CD4-positive, CD25-positive, alpha-beta regulatory T cell (primary cell): ENCODE results near the gene C12orf56. TPM values are rescaled to one million over a fixed set of nuclear protein-coding genes. Genes with fewer than 3 reads are reported as not detected.

ENCODE experiments used
- ATAC-seq, 2 donors: fragments of 150-1000 bp; cut with Tn5 transposase; one replicate each; pipeline ENCODE4 v1.10.0; 2021; ENCODE audit warnings: low read depth in 2 of 2, moderate number of reproducible peaks in 2 of 2, moderate library complexity in 1 of 2
- DNase-seq, 3 donors: peaks; one replicate each; pipeline versions ENCODE4 v3.0.0 to v3.0.0-alpha.2; 2012 to 2022; ENCODE audit warnings: mixed read lengths in 1 of 3
- H3K27ac ChIP-seq: one replicate; pipeline ENCODE4 v1.7.0; 2013; ENCODE audit warnings: mild to moderate bottlenecking, low read length; ENCODE audit not compliant: insufficient read depth, poor library complexity, severe bottlenecking
- H3K27me3 ChIP-seq: one replicate; pipeline ENCODE4 v1.7.0; 2013; ENCODE audit warnings: low read length; ENCODE audit not compliant: control insufficient read depth, insufficient read depth
- H3K36me3 ChIP-seq: one replicate; pipeline ENCODE4 v1.7.0; 2013; ENCODE audit warnings: mild to moderate bottlenecking, low read length, moderate library complexity; ENCODE audit not compliant: control insufficient read depth, insufficient read depth
- H3K4me1 ChIP-seq: 2 replicates; pipeline ENCODE4 v1.7.0; 2013; ENCODE audit warnings: mild to moderate bottlenecking, low read length; ENCODE audit not compliant: insufficient read depth, control insufficient read depth, poor library complexity, severe bottlenecking
- H3K4me3 ChIP-seq: one replicate; pipeline ENCODE4 v1.7.0; 2013; ENCODE audit warnings: low read depth, mild to moderate bottlenecking, low read length, moderate library complexity
- H3K9me3 ChIP-seq, 2 experiments: 1 replicate in 1 of 2; 2 replicates in 1 of 2; pipeline ENCODE4 v1.7.0; 2013; ENCODE audit warnings: low read length in 2 of 2, mild to moderate bottlenecking in 1 of 2, moderate library complexity in 1 of 2; ENCODE audit not compliant: control insufficient read depth in 2 of 2
- H3K27ac Mint-ChIP-seq, 3 donors: one replicate each; pipeline ENCODE4 v1.8.0; 2020 to 2022; ENCODE audit warnings: mild to moderate bottlenecking in 3 of 3, mixed read lengths in 3 of 3, moderate library complexity in 2 of 3
- H3K27me3 Mint-ChIP-seq: one replicate; pipeline ENCODE4 v1.8.0; 2022; ENCODE audit warnings: mild to moderate bottlenecking, mixed read lengths
- H3K36me3 Mint-ChIP-seq: one replicate; pipeline ENCODE4 v1.8.0; 2020; ENCODE audit warnings: mixed read lengths
- H3K4me1 Mint-ChIP-seq, 4 donors: one replicate each; pipeline ENCODE4 v1.8.0; 2020 to 2022; ENCODE audit warnings: mixed read lengths in 4 of 4, mild to moderate bottlenecking in 1 of 4
- H3K4me3 Mint-ChIP-seq, 4 donors: one replicate each; pipeline ENCODE4 v1.8.0; 2020 to 2022; ENCODE audit warnings: mild to moderate bottlenecking in 4 of 4, mixed read lengths in 4 of 4, moderate library complexity in 3 of 4
- H3K9me3 Mint-ChIP-seq, 7 donors: one replicate each; pipeline ENCODE4 v1.8.0; 2020 to 2022; ENCODE audit warnings: mixed read lengths in 7 of 7, mild to moderate bottlenecking in 3 of 7, moderate library complexity in 2 of 7
- polyA plus RNA-seq, 4 donors: library from polyadenylated mRNA; unstranded; fragments of 300-500 nt; fragmentation: Illumina TruSeq; gene quantifications; one replicate each; pipeline ENCODE4 v1.2.3, GENCODE V29; 2021
- total RNA-seq: library from RNA; stranded (reverse); gene quantifications from one replicate; pipeline ENCODE4 v1.2.3, GENCODE V29; 2022

The C12orf56 gene
- total and polyA plus RNA-seq, 5 donors from 2014 or later, result 0.15 TPM; not detected in 4

DNA sequence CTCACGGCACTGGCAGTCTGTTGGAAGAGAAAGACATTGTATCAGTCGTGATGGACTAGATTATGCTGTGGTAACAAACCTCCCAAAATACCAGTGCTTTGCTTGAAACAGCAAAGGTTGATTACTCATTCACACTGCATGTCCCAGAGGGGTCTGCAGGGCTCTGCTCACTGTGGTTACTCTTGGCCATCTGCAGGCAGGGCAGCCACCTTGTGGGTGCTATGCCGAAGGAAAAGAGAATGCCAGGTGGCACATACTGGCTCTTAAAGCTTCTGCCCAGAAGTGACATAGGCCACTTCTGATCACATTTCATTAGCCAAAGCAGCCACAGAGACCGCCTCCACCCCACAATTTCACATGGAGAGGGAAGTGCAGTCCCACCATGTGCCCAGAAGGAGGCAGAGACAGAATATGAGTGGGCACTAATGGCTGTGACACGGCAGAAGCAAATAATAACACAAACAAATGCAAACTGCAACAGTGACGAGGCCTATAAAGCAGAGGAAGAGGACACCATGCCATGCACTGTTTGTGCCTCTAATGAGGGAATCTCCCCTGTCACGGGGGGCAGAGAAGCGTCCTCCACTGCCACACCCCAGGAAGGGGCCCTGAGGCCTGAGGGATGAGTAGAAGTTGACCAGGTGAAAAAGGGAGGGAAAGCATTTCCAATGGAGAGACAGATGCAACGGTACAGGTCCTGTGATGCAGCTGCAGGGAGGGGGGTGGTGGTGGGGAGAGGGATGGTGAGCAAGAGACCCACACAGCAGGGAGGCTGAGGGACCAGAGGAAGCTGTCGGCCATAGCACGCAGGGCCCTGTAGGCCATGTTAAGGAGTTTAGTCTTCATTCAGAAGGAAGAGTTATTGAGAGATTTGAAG lies 116.8 kb downstream of the C12orf56 start:
- H3K9me3 Mint-ChIP-seq, result peaks cover 0 to 2% (median 0%) of the 10 kb centered on the region in 7 donors
- H3K4me3 ChIP-seq, result no peak overlapping the region
- H3K36me3 Mint-ChIP-seq, result no peaks in the 10 kb centered on the region
- no peaks in the 10 kb centered on the region for H3K4me1 ChIP-seq
- peak in 2 of 3 donors; percentile 7 to 28 for DNase-seq
- peaks cover 4% of the 10 kb centered on the region for H3K27me3 Mint-ChIP-seq
- H3K27me3 ChIP-seq, result no peaks in the 10 kb centered on the region
- no peak overlapping the region for H3K27ac ChIP-seq
- ATAC-seq, result no peak
- no peaks in the 10 kb centered on the region for H3K4me1 Mint-ChIP-seq
- H3K4me3 Mint-ChIP-seq, result no peak overlapping the region
- peak overlapping the region in 1 of 3 donors; percentile 32 for H3K27ac Mint-ChIP-seq
- H3K36me3 ChIP-seq, result no peaks in the 10 kb centered on the region
- no peaks in the 10 kb centered on the region for H3K9me3 ChIP-seq

DNA sequence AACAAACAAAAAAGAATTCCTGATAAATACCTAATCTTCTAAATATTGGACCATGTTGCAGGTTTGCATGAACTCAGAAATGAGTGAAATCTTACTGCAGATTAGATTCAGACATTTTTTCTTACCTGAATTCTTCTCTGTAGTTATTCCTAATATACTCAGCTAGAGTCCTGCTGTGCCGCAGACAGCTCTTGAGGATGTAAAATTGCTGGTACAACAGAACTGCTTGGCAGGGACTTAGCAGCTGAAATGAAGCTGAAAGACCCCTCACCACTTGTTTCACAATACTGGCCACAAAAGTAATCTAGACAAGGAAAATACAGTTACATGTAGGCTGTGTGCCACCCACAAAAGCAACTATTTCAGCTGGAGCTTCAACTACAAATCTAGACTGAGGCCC lies 120.1 kb downstream of the C12orf56 start:
- H3K27ac ChIP-seq, result no peak overlapping the region
- no peak overlapping the region for H3K27ac Mint-ChIP-seq
- no peaks in the 10 kb centered on the region for H3K36me3 Mint-ChIP-seq
- H3K27me3 ChIP-seq, result no peaks in the 10 kb centered on the region
- no peak for ATAC-seq
- H3K9me3 Mint-ChIP-seq, result no peaks in the 10 kb centered on the region
- H3K36me3 ChIP-seq, result no peaks in the 10 kb centered on the region
- no peak for DNase-seq
- H3K27me3 Mint-ChIP-seq, result peaks cover 4% of the 10 kb centered on the region
- no peak overlapping the region for H3K4me3 ChIP-seq
- no peaks in the 10 kb centered on the region for H3K9me3 ChIP-seq
- no peaks in the 10 kb centered on the region for H3K4me1 Mint-ChIP-seq
- H3K4me3 Mint-ChIP-seq, result no peak overlapping the region
- no peaks in the 10 kb centered on the region for H3K4me1 ChIP-seq

DNA sequence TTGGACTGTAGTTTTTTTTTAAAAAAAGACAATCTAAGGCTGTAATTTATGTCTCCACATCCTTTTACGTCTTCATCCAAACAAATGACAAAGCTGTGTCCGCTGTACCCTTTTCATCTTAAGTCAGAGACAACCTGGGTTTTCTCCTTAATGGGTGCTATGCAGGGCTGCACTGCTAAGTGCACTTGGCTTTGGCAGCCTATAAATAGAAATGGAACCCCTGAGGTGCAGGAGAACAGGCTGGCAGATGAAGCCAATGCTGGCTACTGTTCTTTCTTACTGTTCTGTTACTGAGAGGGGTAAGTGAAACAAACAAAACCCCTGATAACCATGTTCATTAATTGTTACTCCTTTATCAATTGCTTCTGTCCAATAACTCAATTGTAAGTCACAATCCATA lies 121.4 kb downstream of the C12orf56 start:
- no peaks in the 10 kb centered on the region for H3K9me3 ChIP-seq
- no peak overlapping the region for H3K4me3 ChIP-seq
- H3K36me3 ChIP-seq, result no peaks in the 10 kb centered on the region
- ATAC-seq (no peak), DNase-seq (no peak)
- no peak overlapping the region for H3K27ac Mint-ChIP-seq
- no peaks in the 10 kb centered on the region for H3K4me1 Mint-ChIP-seq
- H3K9me3 Mint-ChIP-seq, result no peaks in the 10 kb centered on the region
- H3K36me3 Mint-ChIP-seq, result no peaks in the 10 kb centered on the region
- no peaks in the 10 kb centered on the region for H3K27me3 ChIP-seq
- peaks cover 9% of the 10 kb centered on the region for H3K27me3 Mint-ChIP-seq
- no peak overlapping the region for H3K4me3 Mint-ChIP-seq
- H3K4me1 ChIP-seq, result no peaks in the 10 kb centered on the region
- H3K27ac ChIP-seq, result no peak overlapping the region

DNA sequence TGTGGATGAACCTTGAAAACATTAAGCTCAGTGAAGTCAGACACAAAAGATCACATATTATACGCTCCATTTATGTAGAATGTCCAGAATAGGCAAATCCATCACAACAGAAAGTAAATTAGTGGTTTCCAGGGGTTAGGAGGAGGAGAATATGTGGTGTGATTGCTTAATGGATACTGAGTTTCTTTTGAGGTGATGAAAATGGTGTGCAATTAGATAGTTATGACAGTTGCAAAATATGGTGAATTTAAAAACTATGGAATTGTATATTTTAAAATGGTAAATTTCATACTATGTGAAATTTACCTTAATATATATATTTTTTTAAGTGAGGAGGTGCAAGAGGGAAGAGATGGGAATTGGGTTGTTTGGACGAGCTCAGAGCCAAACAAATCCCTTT lies 122.1 kb downstream of the C12orf56 start:
- H3K27ac Mint-ChIP-seq, result no peak overlapping the region
- ATAC-seq (no peak), DNase-seq (no peak)
- no peaks in the 10 kb centered on the region for H3K4me1 Mint-ChIP-seq
- no peak overlapping the region for H3K4me3 Mint-ChIP-seq
- Histone ChIP-seq H3K36me3 (no peaks in the 10 kb centered on the region), H3K27ac (no peak overlapping the region), H3K9me3 (no peaks in the 10 kb centered on the region), H3K4me1 (no peaks in the 10 kb centered on the region), H3K4me3 (no peak overlapping the region), H3K27me3 (no peaks in the 10 kb centered on the region)
- H3K27me3 Mint-ChIP-seq, result peaks cover 9% of the 10 kb centered on the region
- H3K36me3 Mint-ChIP-seq, result no peaks in the 10 kb centered on the region
- H3K9me3 Mint-ChIP-seq, result no peaks in the 10 kb centered on the region

DNA sequence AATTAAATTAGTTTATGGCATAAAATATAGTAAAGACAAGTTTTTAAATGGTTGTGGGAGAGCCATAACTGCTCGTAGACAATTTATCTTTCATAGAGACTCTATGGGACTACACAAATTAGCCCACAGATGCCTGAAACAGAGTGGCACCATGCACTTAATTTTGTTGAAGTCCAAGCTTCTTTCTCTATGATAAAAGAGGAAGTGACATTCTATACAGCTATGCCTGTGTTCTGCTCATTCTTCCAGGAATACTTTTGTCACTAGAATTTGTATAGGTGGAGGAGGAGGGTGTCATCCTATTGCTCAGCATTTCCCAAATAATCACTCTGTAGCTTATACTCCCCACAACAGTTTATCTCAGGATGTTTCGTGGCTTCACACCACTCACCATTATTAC lies 124.7 kb downstream of the C12orf56 start:
- Histone ChIP-seq H3K36me3 (no peaks in the 10 kb centered on the region), H3K4me1 (no peaks in the 10 kb centered on the region), H3K27ac (no peak overlapping the region), H3K27me3 (no peaks in the 10 kb centered on the region), H3K4me3 (no peak overlapping the region), H3K9me3 (no peaks in the 10 kb centered on the region)
- H3K4me1 Mint-ChIP-seq, result no peaks in the 10 kb centered on the region
- peaks cover 16% of the 10 kb centered on the region for H3K27me3 Mint-ChIP-seq
- H3K27ac Mint-ChIP-seq, result no peak overlapping the region
- ATAC-seq, result no peak
- peaks cover 0 to 1% (median 0%) of the 10 kb centered on the region in 7 donors for H3K9me3 Mint-ChIP-seq
- no peak for DNase-seq
- H3K36me3 Mint-ChIP-seq, result no peaks in the 10 kb centered on the region
- no peak overlapping the region for H3K4me3 Mint-ChIP-seq

DNA sequence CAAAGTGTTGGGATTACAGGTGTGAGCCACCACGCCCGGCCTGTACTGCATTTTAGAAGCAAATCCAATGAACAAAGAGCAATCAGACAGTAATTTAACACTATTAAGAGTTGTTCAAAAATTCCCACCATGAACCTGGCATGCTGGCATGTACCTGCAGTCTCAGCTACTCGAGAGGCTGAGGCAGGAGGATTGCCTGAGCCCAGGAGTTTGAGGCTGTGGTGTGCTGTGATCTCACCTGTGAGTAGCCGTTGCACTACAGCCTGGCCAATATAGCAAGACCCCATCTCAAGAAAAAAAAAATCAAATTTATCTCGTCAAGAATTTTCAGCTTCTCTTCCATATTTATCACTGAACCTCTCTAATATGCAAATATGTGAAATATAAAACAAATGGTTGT lies 128.7 kb downstream of the C12orf56 start:
- no peaks in the 10 kb centered on the region for H3K4me1 Mint-ChIP-seq
- H3K36me3 Mint-ChIP-seq, result no peaks in the 10 kb centered on the region
- ATAC-seq (no peak), DNase-seq (no peak)
- Histone ChIP-seq H3K4me3 (no peak overlapping the region), H3K9me3 (no peaks in the 10 kb centered on the region), H3K27ac (no peak overlapping the region), H3K27me3 (no peaks in the 10 kb centered on the region), H3K4me1 (no peaks in the 10 kb centered on the region), H3K36me3 (no peaks in the 10 kb centered on the region)
- no peak overlapping the region for H3K27ac Mint-ChIP-seq
- H3K9me3 Mint-ChIP-seq, result peaks cover 0 to 1% (median 0%) of the 10 kb centered on the region in 7 donors
- peaks cover 12% of the 10 kb centered on the region for H3K27me3 Mint-ChIP-seq
- H3K4me3 Mint-ChIP-seq, result no peak overlapping the region

DNA sequence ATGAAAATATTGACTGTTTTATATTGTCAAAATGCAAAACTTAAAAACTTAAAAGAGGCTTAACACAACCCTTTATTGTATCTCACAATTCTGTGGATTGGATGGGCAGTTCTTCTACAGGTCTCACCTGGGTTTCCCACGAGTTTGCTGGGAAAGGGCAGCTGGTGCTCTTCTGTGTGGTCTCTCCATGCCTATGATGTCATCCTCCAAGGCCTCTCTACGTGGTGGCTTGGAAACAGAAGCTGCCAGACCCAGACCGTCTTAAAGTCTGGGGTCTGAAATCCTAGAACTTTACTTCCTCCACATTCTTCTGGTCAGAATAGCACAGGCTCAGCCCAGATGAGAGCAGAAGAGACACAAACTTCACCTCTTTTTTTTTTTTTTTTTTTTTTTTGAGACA lies 132.0 kb downstream of the C12orf56 start:
- Mint-ChIP-seq H3K9me3 (peaks cover 0 to 1% (median 0%) of the 10 kb centered on the region in 7 donors), H3K36me3 (no peaks in the 10 kb centered on the region), H3K27me3 (peaks cover 11% of the 10 kb centered on the region), H3K4me3 (no peak overlapping the region), H3K4me1 (peaks cover 0 to 2% (median 0%) of the 10 kb centered on the region in 4 donors), H3K27ac (no peak overlapping the region)
- no peak for DNase-seq
- no peak for ATAC-seq
- H3K4me1 ChIP-seq, result no peaks in the 10 kb centered on the region
- no peak overlapping the region for H3K27ac ChIP-seq
- no peak overlapping the region for H3K4me3 ChIP-seq
- no peaks in the 10 kb centered on the region for H3K36me3 ChIP-seq
- H3K27me3 ChIP-seq, result no peaks in the 10 kb centered on the region
- no peaks in the 10 kb centered on the region for H3K9me3 ChIP-seq
